ENCODE results near the gene TCF25.
"Not testable (repeated sequence)": the region's sequence is repeated elsewhere in the genome, so short reads cannot be mapped to it uniquely, and the experiment has no call there.

TCF25 gene

DNA sequence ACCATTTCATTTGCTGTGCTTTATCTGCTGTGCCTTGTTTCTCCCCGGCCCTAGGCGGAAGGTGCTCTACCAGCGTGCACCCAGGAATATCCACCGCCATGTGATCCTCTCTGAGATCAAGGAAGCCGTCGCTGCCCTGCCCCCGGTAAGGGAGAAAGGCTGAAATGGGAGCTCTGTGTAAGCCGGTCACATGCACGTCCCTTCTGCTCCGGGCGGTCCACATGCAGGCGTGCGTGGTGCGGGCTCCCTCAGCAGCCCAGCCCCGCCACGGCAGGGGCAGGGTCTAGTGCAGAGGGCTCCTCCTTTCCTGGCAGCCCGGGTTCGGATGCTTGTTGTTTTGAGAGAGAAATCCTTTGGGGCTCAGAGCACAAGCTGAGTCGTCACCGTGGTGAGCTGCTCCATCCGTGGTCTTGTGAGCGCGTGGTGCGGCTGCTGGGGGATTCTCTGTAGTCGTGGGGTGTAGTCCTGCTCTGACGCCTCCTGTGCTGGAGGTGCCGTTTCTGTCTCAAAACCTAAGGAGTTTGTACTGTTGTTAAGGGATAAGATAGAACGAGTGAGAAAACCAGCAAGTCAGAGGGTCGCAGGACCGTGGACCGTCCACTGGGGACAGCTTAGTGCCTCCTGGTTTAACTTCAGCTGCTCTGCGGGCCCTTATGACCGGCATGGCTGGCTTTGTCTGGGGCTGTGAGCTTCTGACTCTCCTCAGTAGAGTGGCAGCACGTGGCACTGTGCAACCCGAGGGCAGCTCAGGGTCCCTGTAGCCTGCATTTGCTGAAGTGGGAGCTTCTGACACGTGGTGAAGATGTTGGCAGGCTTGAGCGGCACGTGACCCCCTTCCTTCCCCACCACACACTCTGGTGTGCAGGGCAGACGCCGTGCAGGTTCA is 33.0 kb downstream of the TCF25 start:
- no peak for DNase-seq

GRCh38 chr16:89907055-89907814 is 33.8 kb downstream of the TCF25 start:
- no peak for DNase-seq

DNA sequence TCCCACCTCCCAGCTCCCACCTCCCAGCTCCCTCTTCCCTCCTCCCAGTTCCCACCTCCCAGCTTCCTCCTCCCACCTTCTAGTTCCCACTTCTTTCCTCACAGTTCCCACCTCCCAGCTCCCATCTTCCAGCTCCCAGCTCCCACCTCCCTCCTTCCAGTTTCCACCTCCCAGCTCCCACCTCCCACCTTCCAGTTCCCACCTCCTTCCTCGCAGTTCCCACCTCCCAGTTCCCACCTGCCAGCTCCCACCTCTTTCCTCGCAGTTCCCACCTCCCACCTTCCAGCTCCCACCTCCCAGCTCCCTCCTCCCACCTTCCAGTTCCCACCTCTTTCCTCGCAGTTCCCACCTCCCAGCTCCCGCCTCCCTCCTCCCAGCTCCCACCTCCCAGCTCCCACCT is 34.8 kb downstream of the TCF25 start:
- DNase-seq = no peak

GRCh38 chr16:89909777-89910716 is 36.7 kb downstream of the TCF25 start:
- DNase-seq = peak; percentile 68

DNA sequence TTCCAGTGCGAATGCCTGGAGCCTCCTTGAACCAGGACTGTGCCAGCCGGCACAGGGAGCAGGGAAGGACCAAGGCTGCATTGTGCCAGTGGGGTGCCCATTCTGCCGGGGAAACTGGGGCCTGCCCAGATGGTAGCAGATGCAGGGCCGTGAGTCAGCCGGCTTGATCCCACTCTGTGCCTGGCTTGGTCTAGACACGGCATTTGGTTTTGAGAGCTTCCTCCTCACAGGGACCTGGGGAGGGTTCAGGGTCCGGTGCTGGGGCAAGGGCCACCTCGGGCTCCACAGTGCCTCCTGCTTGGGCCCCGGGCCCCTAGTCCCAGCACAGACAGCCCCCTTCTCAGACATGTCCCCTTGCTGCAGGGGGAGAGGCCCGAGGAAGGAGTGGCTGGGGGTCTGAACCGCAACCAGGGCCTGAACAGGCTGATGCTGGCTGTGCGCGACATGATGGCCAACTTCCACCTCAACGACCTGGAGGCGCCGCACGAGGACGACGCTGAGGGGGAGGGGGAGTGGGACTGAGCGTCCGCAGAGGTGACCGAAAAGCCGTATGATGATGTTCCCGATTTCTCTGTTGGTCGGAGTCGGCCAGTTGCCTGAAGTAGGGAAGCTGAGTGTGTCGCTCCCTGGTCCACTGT is 37.4 kb downstream of the TCF25 start:
- no peak for DNase-seq

DNA sequence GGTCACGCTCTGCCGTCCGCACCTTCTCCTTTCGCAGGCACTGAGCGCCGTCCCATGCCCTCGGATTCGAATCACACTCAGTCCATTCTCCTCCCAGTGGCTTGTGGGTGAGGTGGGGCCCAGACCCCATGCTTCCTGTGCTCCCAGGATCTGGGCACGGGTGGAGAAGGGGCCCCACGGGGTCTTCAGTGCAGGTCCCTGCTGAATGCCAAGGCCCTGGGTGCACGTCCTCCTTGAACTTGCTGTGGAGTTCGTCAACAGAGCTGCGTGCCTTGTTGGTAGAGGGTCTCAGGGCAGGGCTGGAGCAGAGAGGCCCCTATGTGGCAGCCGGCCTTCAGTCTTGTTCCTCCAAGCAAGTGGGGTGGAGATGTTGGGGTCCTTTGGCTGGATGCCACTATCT is 38.0 kb downstream of the TCF25 start:
- DNase-seq = no peak

DNA sequence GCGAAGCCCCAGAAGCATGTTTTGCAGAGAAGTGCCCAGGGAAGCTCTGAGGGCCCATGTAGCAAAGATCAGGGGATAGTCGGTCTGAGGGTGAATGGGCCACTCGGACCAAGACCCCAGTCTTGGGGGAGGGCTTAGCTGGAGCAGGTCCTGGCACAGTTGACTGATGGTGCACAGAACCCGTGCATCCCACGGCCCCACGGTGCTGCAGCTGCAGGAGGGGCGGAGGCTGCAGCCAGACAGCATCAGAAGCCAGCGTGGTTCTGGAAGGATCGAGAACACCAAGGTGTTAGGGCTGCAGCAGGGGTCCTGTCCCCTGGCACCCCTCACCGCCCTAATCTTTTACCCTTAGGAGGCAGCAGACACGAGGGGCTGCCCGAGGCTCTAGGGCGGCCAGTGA is 38.8 kb downstream of the TCF25 start:
- no peak for DNase-seq

DNA sequence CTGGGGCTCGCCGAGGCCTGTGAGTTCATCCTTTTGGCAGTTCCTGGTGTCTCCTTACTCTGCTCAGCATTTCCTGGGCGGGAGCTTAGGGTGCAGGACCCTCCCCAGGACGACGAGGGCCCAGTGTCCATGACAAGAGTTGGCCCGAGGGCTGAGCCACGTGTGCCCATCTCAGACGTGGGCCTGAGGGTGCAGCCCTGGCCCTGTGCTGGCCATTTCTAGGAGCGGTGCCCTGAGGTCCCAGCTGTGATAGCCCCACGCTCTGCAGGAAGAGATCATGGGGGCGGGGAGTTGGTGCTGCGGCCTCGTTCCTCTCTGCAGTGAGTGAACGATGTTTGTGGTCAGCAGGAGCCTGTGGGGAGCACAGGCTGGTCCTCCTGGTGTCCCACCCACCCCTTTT is 39.2 kb downstream of the TCF25 start:
- DNase-seq = no peak

- no peak for DNase-seq
Observed at GRCh38 chr16:89913408-89914387, 40.3 kb downstream of the TCF25 start.

GRCh38 chr16:89914642-89915285 is 41.4 kb downstream of the TCF25 start:
- not testable (repeated sequence) for DNase-seq

DNA sequence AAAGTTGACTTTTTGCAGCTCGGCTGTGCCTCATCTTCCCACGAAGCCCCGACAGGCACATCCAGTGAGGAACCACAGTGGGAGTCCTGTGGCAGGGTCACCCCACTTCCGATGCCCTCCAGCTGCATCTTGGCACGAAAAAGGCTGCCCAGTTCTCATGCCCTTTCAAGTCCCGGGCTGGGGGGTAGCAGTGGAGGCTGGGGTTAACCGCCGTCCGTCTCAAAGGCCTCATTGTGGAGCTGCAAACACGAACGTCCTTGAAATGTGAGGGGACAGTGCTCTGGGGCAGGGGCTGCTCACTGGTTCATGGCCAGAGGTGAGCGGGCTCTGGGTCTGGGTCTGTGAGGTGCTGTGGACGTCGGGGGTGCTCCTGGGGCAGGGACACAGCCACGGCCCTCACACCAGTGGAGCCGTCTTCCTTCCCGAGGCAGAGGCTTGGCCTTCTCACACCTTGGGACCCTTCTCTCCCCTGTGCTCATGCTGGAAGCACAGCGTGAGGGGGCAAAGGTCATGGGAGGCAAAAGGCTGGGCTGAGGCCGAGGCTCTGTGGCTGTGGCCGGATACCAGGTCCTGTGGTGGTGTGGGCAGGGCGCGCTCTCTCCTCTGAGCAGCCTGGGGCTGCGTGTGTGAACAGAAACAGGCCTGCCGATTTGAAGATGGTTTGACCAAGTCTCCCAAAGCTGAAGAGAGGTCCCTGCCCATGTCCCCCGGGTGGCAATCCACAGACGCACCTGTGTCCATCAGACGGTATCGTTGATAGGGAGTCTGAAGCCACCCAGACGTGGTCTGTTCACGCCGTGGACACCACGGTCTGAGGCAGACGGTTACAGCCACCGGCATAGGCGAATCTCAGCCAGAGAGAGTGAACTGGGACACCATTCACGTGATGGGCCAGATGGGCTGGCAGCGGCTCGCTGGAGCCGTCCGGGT is 42.2 kb downstream of the TCF25 start:
- DNase-seq = no peak

DNA sequence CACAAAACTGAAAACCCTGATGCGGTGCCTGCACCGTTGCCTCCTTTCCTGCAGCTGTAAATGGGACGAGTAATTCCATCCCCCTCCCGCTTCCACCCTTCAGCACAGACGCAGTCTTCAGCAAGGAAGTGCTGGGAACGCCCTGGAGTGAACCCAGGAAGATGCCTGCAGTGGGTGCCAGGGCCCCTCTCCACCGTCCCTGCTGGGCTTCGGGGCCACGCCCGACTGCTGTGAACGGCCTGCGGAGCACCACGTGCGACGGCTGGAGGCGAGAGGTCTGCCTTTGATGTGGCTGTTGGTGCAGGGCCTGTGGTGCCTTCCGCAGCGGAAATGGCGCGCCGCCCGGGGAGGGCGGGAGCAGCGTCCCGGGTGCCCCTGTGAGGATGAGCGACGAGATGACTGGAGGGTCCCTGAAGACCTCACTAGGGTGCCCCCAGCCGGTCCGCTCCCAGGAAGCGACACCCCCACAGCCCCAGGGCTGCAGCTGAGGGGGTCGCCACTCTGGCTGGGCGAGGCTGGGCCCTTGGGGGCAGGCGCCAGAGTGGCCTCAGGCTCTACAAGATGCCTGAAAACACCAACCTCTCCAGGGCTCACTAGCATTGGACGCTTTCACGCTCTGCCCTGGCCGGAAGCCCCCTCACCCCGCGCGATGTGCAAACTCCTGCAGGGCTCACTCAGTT is 44.5 kb downstream of the TCF25 start:
- peak; percentile 91 for DNase-seq

DNA sequence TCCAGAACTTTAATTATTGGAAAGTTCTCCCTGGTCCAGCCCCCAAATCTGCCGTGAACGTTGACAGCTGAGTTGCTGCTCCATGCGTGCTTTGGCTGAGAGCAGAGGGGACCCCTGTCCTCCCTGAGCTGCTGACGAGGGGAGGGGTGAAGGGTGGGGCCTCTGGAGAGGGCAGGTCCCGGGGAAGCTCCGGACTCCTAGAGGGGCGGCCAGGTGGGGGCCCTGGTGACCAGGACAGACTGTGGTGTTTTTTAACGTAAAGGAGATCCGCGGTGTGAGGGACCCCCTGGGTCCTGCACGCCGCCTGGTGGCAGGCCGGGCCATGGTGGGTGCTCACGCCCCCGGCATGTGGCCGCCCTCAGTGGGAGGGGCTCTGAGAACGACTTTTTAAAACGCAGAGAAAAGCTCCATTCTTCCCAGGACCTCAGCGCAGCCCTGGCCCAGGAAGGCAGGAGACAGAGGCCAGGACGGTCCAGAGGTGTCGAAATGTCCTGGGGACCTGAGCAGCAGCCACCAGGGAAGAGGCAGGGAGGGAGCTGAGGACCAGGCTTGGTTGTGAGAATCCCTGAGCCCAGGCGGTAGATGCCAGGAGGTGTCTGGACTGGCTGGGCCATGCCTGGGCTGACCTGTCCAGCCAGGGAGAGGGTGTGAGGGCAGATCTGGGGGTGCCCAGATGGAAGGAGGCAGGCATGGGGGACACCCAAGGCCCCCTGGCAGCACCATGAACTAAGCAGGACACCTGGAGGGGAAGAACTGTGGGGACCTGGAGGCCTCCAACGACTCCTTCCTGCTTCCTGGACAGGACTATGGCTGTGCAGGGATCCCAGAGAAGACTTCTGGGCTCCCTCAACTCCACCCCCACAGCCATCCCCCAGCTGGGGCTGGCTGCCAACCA is 45.3 kb downstream of the TCF25 start, which contains the start of gene MC1R:
Gene MC1R, plus strand, starts transcription at position 410 of the 895 bp plus-strand sequence. Its CDS starts 397 bp downstream, at position 807.
- DNase-seq = no peak

GRCh38 chr16:89919535-89920406 is 46.4 kb downstream of the TCF25 start:
- no peak for DNase-seq

GRCh38 chr16:89920723-89921122 is 47.3 kb downstream of the TCF25 start:
- no peak for DNase-seq

DNA sequence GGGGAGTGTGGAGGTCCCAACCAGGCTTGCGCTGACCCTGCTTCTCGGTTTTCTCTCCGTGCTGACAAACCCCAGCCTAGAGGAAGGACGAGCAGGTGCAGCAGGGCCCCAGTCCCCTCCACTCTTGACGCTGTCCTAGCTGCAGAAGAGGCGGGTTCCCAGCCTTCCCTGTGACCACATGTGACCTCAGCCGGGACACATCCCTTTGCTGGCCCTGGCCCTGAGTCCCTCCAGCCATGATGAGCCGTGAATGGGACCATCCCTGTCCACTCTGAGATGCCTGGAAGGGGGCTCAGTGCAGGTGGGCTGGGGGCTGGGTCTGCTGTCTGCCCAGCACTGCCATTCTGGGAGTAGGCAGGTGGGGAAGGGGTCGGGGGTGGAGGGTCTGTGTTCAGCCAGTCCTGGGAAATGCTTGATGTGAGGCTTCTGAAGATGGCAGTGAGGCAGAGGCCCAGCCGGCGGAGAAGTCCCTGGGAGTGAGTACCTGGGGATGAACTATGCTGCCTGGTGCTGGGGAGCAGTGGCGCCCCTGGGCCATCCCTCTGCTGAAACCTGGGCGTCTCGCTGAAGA is 47.8 kb downstream of the TCF25 start:
- no peak for DNase-seq

All from NCI-H226 (cell line).